GM06990 (cell line): ENCODE data around the gene GUK1.

Source experiments
- DNase-seq: peaks from one replicate; pipeline ENCODE4 v3.0.0-alpha.2; 2011; ENCODE audit not compliant: insufficient read length; ENCODE audit errors: extremely low read depth
- H3K27me3 ChIP-seq: replicated peaks from 2 replicates; pipeline ENCODE4 v1.6.0; 2011; ENCODE audit warnings: low read length; ENCODE audit not compliant: control insufficient read depth, insufficient read depth
- H3K36me3 ChIP-seq: 2 replicates; pipeline ENCODE4 v1.5.1; 2011; ENCODE audit warnings: low read length; ENCODE audit not compliant: control insufficient read depth, insufficient read depth
- H3K4me3 ChIP-seq: replicated peaks from 2 replicates; pipeline ENCODE4 v1.5.1; 2011; ENCODE audit warnings: low read depth, mild to moderate bottlenecking, control low read depth, low read length
- CTCF ChIP-seq: IDR thresholded peaks from 2 replicates; pipeline ENCODE4 v1.5.1; 2011; ENCODE audit warnings: low read length, control low read depth, mild to moderate bottlenecking, inconsistent platforms; ENCODE audit not compliant: insufficient read depth, poor library complexity, severe bottlenecking

The GUK1 gene

DNA sequence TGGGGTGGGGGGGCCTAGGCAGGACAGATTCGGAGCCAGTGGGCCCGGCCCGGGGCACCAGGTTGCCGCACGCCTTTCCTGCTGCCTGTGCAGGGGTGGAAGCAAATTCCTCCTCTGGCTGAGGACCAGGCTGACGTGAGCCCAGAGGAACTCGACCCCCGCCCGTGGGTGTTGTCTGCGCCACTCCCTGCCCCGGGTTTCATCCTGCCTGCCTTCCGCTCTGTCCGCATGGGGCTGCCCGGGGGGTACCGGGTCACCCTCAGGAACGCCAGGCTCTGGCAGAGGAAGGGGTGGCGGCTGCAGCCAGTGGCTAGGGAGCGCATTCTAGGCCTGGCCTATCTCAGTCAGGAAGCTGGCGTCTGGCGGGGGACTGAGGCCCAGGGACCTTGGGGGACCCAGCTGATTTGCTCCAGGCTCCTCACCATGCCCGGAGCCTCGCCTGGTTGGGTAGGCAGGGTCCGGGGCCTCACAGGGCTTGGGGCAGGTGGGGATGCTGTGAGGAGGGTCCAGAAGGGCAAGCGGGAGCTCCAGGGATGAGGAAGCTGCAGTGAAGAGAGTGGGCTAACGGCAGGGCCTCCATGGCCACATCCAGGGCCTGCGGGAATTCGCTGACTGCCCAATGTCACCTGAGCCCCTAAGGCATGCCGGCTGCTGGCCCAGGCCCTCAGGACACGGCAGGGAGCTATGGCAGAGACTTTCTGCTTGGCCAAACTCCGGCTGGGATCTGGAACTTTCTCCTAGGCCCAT is 23.1 kb downstream of the GUK1 start:
- no peak for TF ChIP-seq CTCF
- Histone ChIP-seq H3K36me3 (no peaks in the 10 kb centered on the region), H3K4me3 (no peak overlapping the region), H3K27me3 (no peaks in the 10 kb centered on the region)
- peak; percentile 5 for DNase-seq

DNA sequence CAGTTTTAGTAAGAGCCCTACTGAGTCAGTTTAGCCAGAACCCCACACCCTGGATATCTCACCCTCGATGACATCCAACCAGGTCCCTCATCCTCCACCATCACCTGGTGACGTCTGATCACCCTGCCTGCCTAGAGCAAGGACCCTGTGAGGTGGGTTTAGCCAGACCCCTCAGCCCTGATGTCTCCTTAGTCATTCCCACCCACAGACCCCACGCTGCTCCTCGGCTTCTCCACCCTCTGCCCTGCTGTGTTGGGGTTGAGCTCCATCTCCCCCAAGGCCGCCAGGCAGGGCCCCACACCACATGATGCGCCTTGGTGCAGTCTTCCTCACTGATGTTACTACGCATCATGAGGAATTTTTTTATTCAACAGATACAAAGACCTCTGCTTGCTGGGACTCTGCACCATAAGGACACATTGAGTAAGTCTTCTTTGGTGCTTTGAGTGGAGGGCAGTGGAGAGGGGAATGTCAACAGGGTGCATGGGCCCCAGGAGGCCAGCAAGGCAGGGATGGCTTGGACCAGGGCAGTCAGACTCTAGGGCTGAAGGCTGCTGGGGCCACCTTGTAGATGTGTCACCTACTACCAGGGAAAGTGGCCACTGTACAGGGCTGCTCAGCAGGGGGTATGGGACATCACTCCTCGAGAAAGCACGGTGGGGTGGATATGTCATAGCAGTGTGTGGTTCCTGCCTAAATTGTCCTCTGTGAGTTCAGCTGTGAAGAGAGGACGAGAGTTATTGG is 23.9 kb downstream of the GUK1 start:
- H3K4me3 ChIP-seq, result no peak overlapping the region
- no peak for TF ChIP-seq CTCF

DNA sequence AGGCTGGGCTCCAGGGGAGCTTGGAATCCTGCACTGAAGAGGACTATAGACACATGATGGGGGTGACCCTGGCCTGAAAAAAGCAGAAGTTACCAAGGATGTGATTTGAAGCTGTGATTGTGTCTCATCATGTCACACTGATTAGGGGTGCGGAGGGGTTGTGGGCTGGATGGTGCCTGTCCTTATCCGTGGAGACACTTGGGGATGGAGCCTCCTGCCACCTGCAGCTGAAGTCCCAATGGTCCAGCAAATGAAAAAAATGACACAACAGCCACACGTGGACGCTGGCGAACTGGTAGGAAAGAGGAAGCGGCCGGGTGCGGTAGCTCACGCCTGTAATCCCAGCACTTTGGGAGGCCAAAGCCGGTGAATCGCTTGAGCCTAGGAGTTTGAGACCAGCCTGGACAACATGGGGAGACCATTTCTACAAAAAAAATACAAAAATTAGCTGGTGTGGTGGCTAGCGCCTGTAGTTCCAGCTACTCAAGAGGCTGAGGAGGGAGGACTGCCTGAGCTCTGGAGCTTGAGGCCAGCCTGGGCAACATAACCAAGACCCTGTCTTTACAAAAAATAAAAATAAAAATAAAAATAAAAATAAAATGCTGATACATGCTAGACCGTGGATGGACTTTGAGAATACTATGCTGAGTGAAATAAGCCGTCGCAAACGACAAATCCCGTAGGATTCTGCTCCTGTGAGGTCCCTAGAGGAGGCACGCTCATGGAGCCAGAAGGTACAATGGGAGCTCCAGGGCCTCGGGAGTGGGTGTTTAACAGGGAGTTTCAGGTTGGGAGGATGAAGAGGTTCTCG is 24.7 kb downstream of the GUK1 start:
- no peak for TF ChIP-seq CTCF
- Histone ChIP-seq H3K36me3 (no peaks in the 10 kb centered on the region; the same call in 1 of the 2 replicates), H3K27me3 (no peaks in the 10 kb centered on the region), H3K4me3 (peak overlapping the region; percentile 75)
- DNase-seq, result peak; percentile 10

More for the DNA sequence above, 23.9 kb downstream of the GUK1 start:
- peak; percentile 9 for DNase-seq
- Histone ChIP-seq H3K27me3 (no peaks in the 10 kb centered on the region), H3K36me3 (no peaks in the 10 kb centered on the region; the same call in 1 of the 2 replicates)

GRCh38 chr1:228165372-228166169 is 25.5 kb downstream of the GUK1 start, which contains the start of gene IBA57:
IBA57 (plus strand) TSS chr1:228165804; CDS start chr1:228165817, 13 bp downstream.
- H3K27me3 ChIP-seq, result no peaks in the 10 kb centered on the region
- H3K36me3 ChIP-seq, result no peaks in the 10 kb centered on the region; the same call in 1 of the 2 replicates
- peak; percentile 83 for TF ChIP-seq CTCF
- peak within 1 kb of the TSS; percentile 87 for H3K4me3 ChIP-seq
- DNase-seq, result peak; percentile 99
